H1 (cell line): ENCODE data around the gene SEC23IP. TPM values are rescaled to one million over a fixed set of nuclear protein-coding genes. Genes with fewer than 3 reads are reported as not detected.
A peak's percentile ranks its signal among the peaks of the same experiment; 100 is the strongest.

Source experiments
- ATF3 ChIP-seq: IDR thresholded peaks from 2 replicates; pipeline ENCODE4 v1.6.1; 2011; ENCODE audit warnings: low read depth, mild to moderate bottlenecking, low read length; ENCODE audit not compliant: insufficient read depth
- BACH1 ChIP-seq: IDR thresholded peaks from 2 replicates; pipeline ENCODE4 v1.6.1; 2012; ENCODE audit warnings: low read length, improper control_type of control experiment
- BRCA1 ChIP-seq: IDR thresholded peaks from 2 replicates; pipeline ENCODE4 v1.6.1; 2012; ENCODE audit warnings: low read depth, low read length, improper control_type of control experiment
- CREB1 ChIP-seq: IDR thresholded peaks from 2 replicates; pipeline ENCODE4 v1.6.1; 2012; ENCODE audit warnings: inconsistent platforms
- CTBP2 ChIP-seq: IDR thresholded peaks from 2 replicates; pipeline ENCODE4 v1.7.0; 2011; ENCODE audit warnings: borderline replicate concordance, mild to moderate bottlenecking, moderate library complexity, mixed read lengths, low read length; ENCODE audit not compliant: insufficient read depth, insufficient read length
- E2F6 ChIP-seq: IDR thresholded peaks from 2 replicates; pipeline ENCODE4 v1.6.1; 2012; ENCODE audit warnings: inconsistent platforms
- EGR1 ChIP-seq: IDR thresholded peaks from 2 replicates; pipeline ENCODE4 v1.6.1; 2011; ENCODE audit warnings: low read depth, low read length, borderline replicate concordance
- FOSL1 ChIP-seq: IDR thresholded peaks from 2 replicates; pipeline ENCODE4 v1.6.1; 2011; ENCODE audit warnings: mild to moderate bottlenecking, low read depth, low read length, moderate library complexity; ENCODE audit not compliant: insufficient read depth
- HDAC6 ChIP-seq: IDR thresholded peaks from one replicate; pipeline ENCODE4 v1.7.1; 2012; ENCODE audit warnings: low read depth, mild to moderate bottlenecking, inconsistent platforms, low read length, moderate library complexity
- JUND ChIP-seq: IDR thresholded peaks from 2 replicates; pipeline ENCODE4 v1.6.1; 2011; ENCODE audit warnings: mild to moderate bottlenecking, improper control_type of control experiment, low read length
- MAX ChIP-seq: IDR thresholded peaks from 2 replicates; pipeline ENCODE4 v1.6.1; 2012; ENCODE audit warnings: inconsistent platforms
- PHF8 ChIP-seq: fragments of 200-600 bp; sonication (generic); conservative IDR thresholded peaks from 2 replicates; pipeline ENCODE4 v1.7.1; 2012; ENCODE audit warnings: low read depth, mild to moderate bottlenecking, inconsistent platforms, low read length, moderate library complexity
- POLR2AphosphoS5 ChIP-seq: IDR thresholded peaks from 2 replicates; pipeline ENCODE4 v1.6.1; 2011; ENCODE audit warnings: low read depth, low read length
- POU5F1 ChIP-seq: IDR thresholded peaks from 2 replicates; pipeline ENCODE4 v1.6.1; 2011; ENCODE audit warnings: low read depth, mild to moderate bottlenecking, low read length, moderate library complexity
- RFX5 ChIP-seq: IDR thresholded peaks from 2 replicates; pipeline ENCODE4 v1.6.1; 2011; ENCODE audit warnings: low read depth, low read length, improper control_type of control experiment, borderline replicate concordance
- SIRT6 ChIP-seq: IDR thresholded peaks from one replicate; pipeline ENCODE4 v1.7.1; 2012; ENCODE audit warnings: low read length, inconsistent platforms
- SIX5 ChIP-seq: IDR thresholded peaks from 2 replicates; pipeline ENCODE4 v1.6.1; 2011; ENCODE audit warnings: mild to moderate bottlenecking, low read depth, low read length
- SP2 ChIP-seq: IDR thresholded peaks from 2 replicates; pipeline ENCODE4 v1.6.1; 2012; ENCODE audit warnings: mild to moderate bottlenecking, low read length, inconsistent platforms
- SP4 ChIP-seq: IDR thresholded peaks from 2 replicates; pipeline ENCODE4 v1.6.1; 2012; ENCODE audit warnings: low read length, inconsistent platforms
- TAF1 ChIP-seq: IDR thresholded peaks from 2 replicates; pipeline ENCODE4 v1.6.1; 2011; ENCODE audit warnings: mild to moderate bottlenecking, low read depth, low read length
- ZNF274 ChIP-seq: IDR thresholded peaks from 2 replicates; pipeline ENCODE4 v1.7.0; 2012; ENCODE audit warnings: low read length, borderline replicate concordance; ENCODE audit errors: extremely low read depth
- polyA plus RNA-seq, 7 experiments: library from polyadenylated mRNA; depleted of rRNA in 3 of 7; stranded (reverse) in 5 of 7; unstranded in 2 of 7; fragments of >200 nt in 5 of 7; fragments of 200-250 nt in 2 of 7; gene quantifications; 1 replicate in 5 of 7; 2 replicates in 1 of 7; 4 replicates in 1 of 7; pipeline versions ENCODE4 v1.2.1 to v1.2.3, GENCODE V29; 2011 to 2013; ENCODE audit warnings: missing spikeins in 2 of 7, mixed read lengths in 2 of 7
- total RNA-seq: library from RNA; stranded (reverse); fragmentation: NEBNext Ultra II Directional; extraction: Animal tissue kit (Norgen Biotek cat#: 25700); gene quantifications from 2 replicates; pipeline ENCODE4 v1.2.1, GENCODE V29; 2021
- TF ChIP-seq, protein P1 (sequence below): IDR thresholded peaks from 2 replicates; pipeline ENCODE4 v1.6.1; 2011; ENCODE audit warnings: low read length, improper control_type of control experiment

The SEC23IP gene
- total and polyA plus RNA-seq, 2 of the 8 experiments (the other 6 are each of a cell fraction or from before 2014, with no cell fraction given) = 29.0 to 105 TPM

GRCh38 chr10:119872860-119873681 lies 19.5 kb upstream of the SEC23IP start (continued):
- TF ChIP-seq POU5F1 = no peak
- TF ChIP-seq ATF3 = no peak
- no peak for TF ChIP-seq SP2
- no peak for TF ChIP-seq SIRT6
- no peak for TF ChIP-seq POLR2AphosphoS5
- no peak for TF ChIP-seq SP4
- peak; percentile 86 for TF ChIP-seq TAF1
- TF ChIP-seq FOSL1 = no peak
- no peak for TF ChIP-seq BRCA1
- TF ChIP-seq ZNF274 = no peak
- 0 out of 2 replicates have a peak, but pooled peaks have one; percentile 11 for TF ChIP-seq JUND
- TF ChIP-seq E2F6 = peak; percentile 8; the same call in 1 of the 2 replicates
- TF ChIP-seq CREB1 = peak; percentile 78
- TF ChIP-seq MAX = peak; percentile 22
- peak; percentile 8; the same call in 1 of the 2 replicates for TF ChIP-seq BACH1
- TF ChIP-seq SIX5 = no peak
- no peak for TF ChIP-seq RFX5
- TF ChIP-seq EGR1 = 0 out of 2 replicates have a peak, but pooled peaks have one; percentile 5
- TF ChIP-seq CTBP2 = peak; percentile 30
- no peak for TF ChIP-seq HDAC6
- TF ChIP-seq, protein P1, sequence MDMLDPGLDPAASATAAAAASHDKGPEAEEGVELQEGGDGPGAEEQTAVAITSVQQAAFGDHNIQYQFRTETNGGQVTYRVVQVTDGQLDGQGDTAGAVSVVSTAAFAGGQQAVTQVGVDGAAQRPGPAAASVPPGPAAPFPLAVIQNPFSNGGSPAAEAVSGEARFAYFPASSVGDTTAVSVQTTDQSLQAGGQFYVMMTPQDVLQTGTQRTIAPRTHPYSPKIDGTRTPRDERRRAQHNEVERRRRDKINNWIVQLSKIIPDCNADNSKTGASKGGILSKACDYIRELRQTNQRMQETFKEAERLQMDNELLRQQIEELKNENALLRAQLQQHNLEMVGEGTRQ = no peak
- TF ChIP-seq PHF8 = no peak; the same call in 1 of the 2 replicates
